IgD-negative memory B cell (primary cell): ENCODE results near the gene SYT5. TPM values are rescaled to one million over a fixed set of nuclear protein-coding genes. Genes with fewer than 3 reads are reported as not detected.
"Not testable (repeated sequence)": the region's sequence is repeated elsewhere in the genome, so short reads cannot be mapped to it uniquely, and the experiment has no call there.

Experiments
- H3K27ac Mint-ChIP-seq, 3 donors: one replicate each; pipeline ENCODE4 v1.8.0; 2020 to 2022; ENCODE audit warnings: mild to moderate bottlenecking in 3 of 3, mixed read lengths in 3 of 3, moderate library complexity in 1 of 3
- H3K27me3 Mint-ChIP-seq: one replicate; pipeline ENCODE4 v1.8.0; 2021; ENCODE audit warnings: mixed read lengths
- H3K36me3 Mint-ChIP-seq: one replicate; pipeline ENCODE4 v1.8.0; 2020; ENCODE audit warnings: mild to moderate bottlenecking, mixed read lengths
- H3K4me1 Mint-ChIP-seq, 3 donors: one replicate each; pipeline ENCODE4 v1.8.0; 2020 to 2022; ENCODE audit warnings: mixed read lengths in 3 of 3, mild to moderate bottlenecking in 1 of 3
- H3K4me3 Mint-ChIP-seq, 4 donors: one replicate each; pipeline ENCODE4 v1.8.0; 2020 to 2022; ENCODE audit warnings: mild to moderate bottlenecking in 4 of 4, mixed read lengths in 4 of 4, moderate library complexity in 3 of 4
- H3K9me3 Mint-ChIP-seq, 3 donors: one replicate each; pipeline ENCODE4 v1.8.0; 2020 to 2021; ENCODE audit warnings: mixed read lengths in 3 of 3, mild to moderate bottlenecking in 1 of 3
- polyA plus RNA-seq: library from polyadenylated mRNA; unstranded; fragments of 300-500 nt; fragmentation: Illumina TruSeq; gene quantifications from one replicate; pipeline ENCODE4 v1.2.3, GENCODE V29; 2021

Gene SYT5
- polyA plus RNA-seq, 1 donor from 2014 or later, result 0.43 TPM

- H3K36me3 Mint-ChIP-seq, result peaks cover 2% of the 10 kb centered on the region
- peaks cover 0 to 8% (median 5%) of the 10 kb centered on the region in 3 donors for H3K4me1 Mint-ChIP-seq
- peaks cover 8% of the 10 kb centered on the region for H3K27me3 Mint-ChIP-seq
- no peak overlapping the region for H3K27ac Mint-ChIP-seq
- peaks cover 0 to 9% (median 4%) of the 10 kb centered on the region in 3 donors for H3K9me3 Mint-ChIP-seq
- no peak overlapping the region for H3K4me3 Mint-ChIP-seq
Observed at GRCh38 chr19:55220525-55220924, 40.4 kb upstream of the SYT5 start.

GRCh38 chr19:55216461-55217198 is 36.5 kb upstream of the SYT5 start:
- Mint-ChIP-seq H3K4me1 (peaks cover 0 to 6% (median 5%) of the 10 kb centered on the region in 3 donors), H3K9me3 (peaks cover 5 to 14% (median 13%) of the 10 kb centered on the region in 3 donors), H3K27me3 (peaks cover 10% of the 10 kb centered on the region), H3K4me3 (peak overlapping the region in 2 of 4 donors; percentile 69 to 70), H3K27ac (peak overlapping the region in 2 of 3 donors; percentile 42 to 68), H3K36me3 (peaks cover 3% of the 10 kb centered on the region)

DNA sequence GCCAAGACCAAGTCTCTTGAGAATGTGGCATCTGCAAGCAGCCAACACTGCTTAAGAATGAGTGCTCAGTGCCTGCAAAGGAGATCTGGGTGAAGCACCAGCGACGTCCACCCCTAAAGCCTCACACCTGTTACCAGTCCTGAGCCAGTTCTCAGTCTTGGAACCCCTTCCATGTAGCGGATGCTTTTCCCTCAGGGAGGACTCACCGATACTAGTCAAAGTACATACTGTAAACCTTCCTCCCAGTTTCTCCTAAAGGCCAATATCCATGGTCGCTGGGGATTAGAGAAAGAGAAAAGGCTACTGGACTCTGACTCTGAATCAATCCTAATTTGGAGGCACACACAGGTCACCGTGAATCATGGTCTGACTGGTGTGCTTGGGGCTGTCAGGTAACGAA is 33.5 kb upstream of the SYT5 start:
- peak overlapping the region in 1 of 4 donors; percentile 41 for H3K4me3 Mint-ChIP-seq
- peaks cover 0 to 6% (median 5%) of the 10 kb centered on the region in 3 donors for H3K4me1 Mint-ChIP-seq
- H3K36me3 Mint-ChIP-seq, result peaks cover 1% of the 10 kb centered on the region
- no peak overlapping the region for H3K27ac Mint-ChIP-seq
- peaks cover 5 to 11% (median 5%) of the 10 kb centered on the region in 3 donors for H3K9me3 Mint-ChIP-seq
- peaks cover 18% of the 10 kb centered on the region for H3K27me3 Mint-ChIP-seq

DNA sequence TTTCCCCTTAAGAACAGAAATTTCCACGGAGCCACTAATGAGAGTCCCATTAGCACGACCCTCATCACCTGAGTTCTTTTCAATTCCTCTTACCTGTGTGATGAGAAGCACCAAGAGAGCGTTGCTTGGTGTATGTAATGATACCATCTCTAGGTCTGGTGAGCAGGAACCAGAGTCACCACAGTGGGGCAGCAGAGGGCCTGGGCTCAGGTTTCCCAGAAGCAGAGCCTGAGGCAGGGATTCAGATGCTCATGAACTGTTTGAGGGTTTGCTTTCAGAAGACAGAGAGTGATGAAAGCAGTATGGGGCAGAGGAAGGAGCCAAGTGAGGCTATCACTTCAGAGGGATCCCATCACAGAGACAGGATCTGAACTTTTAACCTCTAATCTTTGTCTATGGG is 32.4 kb upstream of the SYT5 start:
- peaks cover 18% of the 10 kb centered on the region for H3K27me3 Mint-ChIP-seq

GRCh38 chr19:55209693-55210472 is 29.8 kb upstream of the SYT5 start:
- H3K27me3 Mint-ChIP-seq, result peaks cover 14% of the 10 kb centered on the region
- H3K36me3 Mint-ChIP-seq, result no peaks in the 10 kb centered on the region
- H3K4me3 Mint-ChIP-seq, result no peak overlapping the region
- peak overlapping the region in 1 of 3 donors; percentile 62 for H3K27ac Mint-ChIP-seq
- peaks cover 5 to 11% (median 5%) of the 10 kb centered on the region in 3 donors for H3K9me3 Mint-ChIP-seq
- H3K4me1 Mint-ChIP-seq, result peaks cover 0 to 3% (median 0%) of the 10 kb centered on the region in 3 donors

More for the DNA sequence above, 32.4 kb upstream of the SYT5 start:
- Mint-ChIP-seq H3K9me3 (peaks cover 5 to 11% (median 5%) of the 10 kb centered on the region in 3 donors), H3K36me3 (peaks cover 1% of the 10 kb centered on the region), H3K27ac (no peak overlapping the region), H3K4me1 (peaks cover 0 to 6% (median 5%) of the 10 kb centered on the region in 3 donors), H3K4me3 (no peak overlapping the region)

GRCh38 chr19:55208880-55209692 is 29.0 kb upstream of the SYT5 start, which contains the start of gene PTPRH:
TSS of gene PTPRH (minus strand) at chr19:55209501. CDS start at chr19:55209433, 68 bp downstream.
- H3K27me3 Mint-ChIP-seq, result peaks cover 18% of the 10 kb centered on the region
- peaks cover 5 to 9% (median 5%) of the 10 kb centered on the region in 3 donors for H3K9me3 Mint-ChIP-seq
- H3K4me3 Mint-ChIP-seq, result no peak within 1 kb of the TSS
- no peaks in the 10 kb centered on the region for H3K36me3 Mint-ChIP-seq
- H3K4me1 Mint-ChIP-seq, result peaks cover 0 to 3% (median 0%) of the 10 kb centered on the region in 3 donors
- H3K27ac Mint-ChIP-seq, result peak within 1 kb of the TSS in 1 of 3 donors; percentile 62

- Mint-ChIP-seq H3K4me3 (no peak overlapping the region), H3K27ac (peak overlapping the region in 1 of 3 donors; percentile 39), H3K36me3 (no peaks in the 10 kb centered on the region), H3K9me3 (peaks cover 0 to 3% (median 0%) of the 10 kb centered on the region in 3 donors), H3K4me1 (peaks cover 0 to 3% (median 1%) of the 10 kb centered on the region in 3 donors), H3K27me3 (peaks cover 26% of the 10 kb centered on the region)
Observed at GRCh38 chr19:55206664-55207500, 26.8 kb upstream of the SYT5 start.

GRCh38 chr19:55202199-55202598 is 22.1 kb upstream of the SYT5 start:
- not testable (repeated sequence) for H3K4me3 Mint-ChIP-seq, H3K9me3 Mint-ChIP-seq, H3K27ac Mint-ChIP-seq, H3K4me1 Mint-ChIP-seq, H3K36me3 Mint-ChIP-seq
- peaks cover 27% of the 10 kb centered on the region for H3K27me3 Mint-ChIP-seq

DNA sequence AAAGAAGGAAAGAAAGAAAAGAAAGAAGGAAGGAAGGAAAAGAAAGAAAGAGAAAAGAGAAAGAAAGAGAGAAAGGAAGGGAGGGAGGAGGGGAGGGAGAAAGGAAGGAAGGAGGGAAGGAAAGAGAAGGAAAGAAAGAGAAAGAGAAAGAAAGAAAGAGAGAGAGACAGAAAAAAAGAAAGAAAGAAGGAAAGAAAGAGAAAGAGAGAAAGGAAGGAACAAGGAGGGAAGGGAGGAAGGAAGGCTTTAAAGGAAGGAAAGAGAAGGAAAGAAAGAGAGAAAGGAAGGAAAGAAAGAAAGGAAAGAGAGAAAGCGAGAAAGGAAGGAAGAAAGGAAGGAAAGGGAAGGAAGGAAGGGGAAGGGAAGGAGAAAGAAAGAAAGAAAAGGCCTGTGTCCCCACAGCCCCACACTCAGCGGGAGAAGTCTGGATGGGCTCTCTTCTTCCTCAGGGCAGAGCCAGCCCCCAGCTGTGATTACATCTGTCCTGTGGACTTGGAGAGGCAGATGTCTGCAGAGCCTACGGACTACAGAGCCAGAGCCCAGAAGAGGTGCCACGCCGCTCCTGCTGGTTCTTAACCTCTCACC is 19.6 kb upstream of the SYT5 start:
- H3K27ac Mint-ChIP-seq, result no peak overlapping the region
- peaks cover 19% of the 10 kb centered on the region for H3K27me3 Mint-ChIP-seq
- H3K9me3 Mint-ChIP-seq, result peaks cover 0 to 3% (median 0%) of the 10 kb centered on the region in 3 donors
- H3K4me3 Mint-ChIP-seq, result no peak overlapping the region
- H3K36me3 Mint-ChIP-seq, result peaks cover 1% of the 10 kb centered on the region
- H3K4me1 Mint-ChIP-seq, result peaks cover 0 to 4% (median 0%) of the 10 kb centered on the region in 3 donors

GRCh38 chr19:55198651-55199050 is 18.6 kb upstream of the SYT5 start:
- Mint-ChIP-seq H3K4me1 (peaks cover 0 to 4% (median 0%) of the 10 kb centered on the region in 3 donors), H3K27me3 (peaks cover 14% of the 10 kb centered on the region), H3K4me3 (no peak overlapping the region), H3K27ac (no peak overlapping the region), H3K9me3 (peaks cover 0 to 3% (median 0%) of the 10 kb centered on the region in 3 donors), H3K36me3 (peaks cover 1% of the 10 kb centered on the region)

DNA sequence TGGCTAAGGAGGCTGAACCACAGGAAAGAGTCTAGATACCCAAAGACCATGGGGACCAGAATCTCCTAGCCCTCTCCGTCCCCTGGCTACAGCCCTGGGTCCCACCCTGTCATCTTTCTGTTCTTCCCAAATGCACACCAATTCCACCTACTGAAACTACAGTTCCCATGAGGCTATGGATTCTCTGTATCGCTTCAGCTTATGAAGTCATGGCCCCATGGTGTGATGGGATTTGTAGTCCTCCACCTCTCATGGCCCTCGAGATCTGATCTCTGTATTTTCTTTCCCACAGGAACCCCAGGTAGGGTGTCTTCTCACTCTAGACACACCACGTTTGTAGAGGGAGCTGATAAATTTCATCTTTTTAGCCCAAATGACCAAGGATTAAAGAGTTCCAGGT is 17.4 kb upstream of the SYT5 start:
- peaks cover 0 to 3% (median 0%) of the 10 kb centered on the region in 3 donors for H3K9me3 Mint-ChIP-seq
- no peak overlapping the region for H3K27ac Mint-ChIP-seq
- H3K36me3 Mint-ChIP-seq, result peaks cover 1% of the 10 kb centered on the region
- no peak overlapping the region for H3K4me3 Mint-ChIP-seq
- H3K4me1 Mint-ChIP-seq, result peaks cover 0 to 3% (median 0%) of the 10 kb centered on the region in 3 donors
- H3K27me3 Mint-ChIP-seq, result peaks cover 17% of the 10 kb centered on the region

DNA sequence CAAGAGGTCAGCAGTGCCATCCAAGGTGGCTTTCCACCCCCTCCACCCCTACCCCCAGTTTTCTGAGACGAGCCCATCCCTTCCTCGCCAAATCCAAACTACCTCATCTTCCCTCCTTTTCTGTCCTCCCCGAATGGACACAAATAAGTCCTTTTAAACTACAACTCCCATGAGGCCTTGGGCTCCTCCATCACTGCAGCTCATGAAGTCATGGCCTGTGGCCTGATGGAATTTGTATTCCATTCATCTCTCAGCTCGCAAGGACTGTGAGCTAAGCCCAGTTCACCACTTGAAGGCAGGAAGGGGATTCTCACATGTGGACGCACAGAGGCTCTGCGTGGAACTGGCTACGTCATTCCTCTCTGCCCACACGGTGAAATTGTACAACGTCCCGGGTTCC is 16.7 kb upstream of the SYT5 start:
- Mint-ChIP-seq H3K4me3 (no peak overlapping the region), H3K4me1 (peaks cover 0 to 3% (median 0%) of the 10 kb centered on the region in 3 donors), H3K27ac (no peak overlapping the region)

GRCh38 chr19:55193481-55193880 is 13.4 kb upstream of the SYT5 start:
- Mint-ChIP-seq H3K9me3 (peaks cover 0 to 3% (median 0%) of the 10 kb centered on the region in 3 donors), H3K4me3 (no peak overlapping the region), H3K36me3 (peaks cover 1% of the 10 kb centered on the region), H3K27me3 (peaks cover 16% of the 10 kb centered on the region), H3K4me1 (peaks cover 0 to 2% (median 0%) of the 10 kb centered on the region in 3 donors), H3K27ac (no peak overlapping the region)

More for the DNA sequence above, 16.7 kb upstream of the SYT5 start:
- Mint-ChIP-seq H3K36me3 (peaks cover 1% of the 10 kb centered on the region), H3K27me3 (peaks cover 17% of the 10 kb centered on the region), H3K9me3 (peaks cover 0 to 3% (median 0%) of the 10 kb centered on the region in 3 donors)
